Upper lobe of right lung (tissue), 1 donor: ENCODE measurements around the gene WAPL. TPM values are rescaled to one million over a fixed set of nuclear protein-coding genes. Genes with fewer than 3 reads are reported as not detected.

Experiments used
- ATAC-seq: fragments of 200-7000 bp; cut with Tn5 transposase; one replicate; pipeline ENCODE4 v1.9.1; 2020; ENCODE audit warnings: mild to moderate bottlenecking, moderate library complexity
- DNase-seq: peaks from one replicate; pipeline ENCODE4 v3.0.0-alpha.2; 2020
- H3K27ac ChIP-seq: fragments of 200-600 bp; one replicate; pipeline ENCODE4 v1.8.0; 2022
- H3K27me3 ChIP-seq: fragments of 200-600 bp; one replicate; pipeline ENCODE4 v1.8.0; 2022; ENCODE audit warnings: mild to moderate bottlenecking
- H3K36me3 ChIP-seq: fragments of 200-600 bp; one replicate; pipeline ENCODE4 v1.8.0; 2022
- H3K4me1 ChIP-seq: fragments of 200-600 bp; one replicate; pipeline ENCODE4 v1.8.0; 2022
- H3K4me3 ChIP-seq: fragments of 200-600 bp; one replicate; pipeline ENCODE4 v1.8.0; 2022; ENCODE audit warnings: mild to moderate bottlenecking
- H3K9me3 ChIP-seq: fragments of 200-600 bp; one replicate; pipeline ENCODE4 v1.8.0; 2022
- CTCF ChIP-seq: fragments of 200-600 bp; IDR thresholded peaks from one replicate; pipeline ENCODE4 v1.8.0; 2022; ENCODE audit warnings: antibody characterized with exemption
- intact Hi-C: fragments of 100-400 bp; cut with DNase I; formaldehyde crosslinking; loops from one replicate; pipeline ENCODE4 v1.11.0; 2022
- total RNA-seq: library from RNA; stranded (reverse); fragmentation: NEBNext Ultra II Directional; extraction: Animal tissue kit (Norgen Biotek cat#: 25700); gene quantifications from one replicate; pipeline ENCODE4 v1.2.1, GENCODE V29; 2021
- donor health status: DM: no; HTN: yes; CAD: no; lungs with severe emphysema.

WAPL gene
- total RNA-seq, 1 donor from 2014 or later: 35.1 TPM

- H3K9me3 ChIP-seq: no peaks in the 10 kb centered on the region
- no peaks in the 10 kb centered on the region for H3K27me3 ChIP-seq
- peaks cover 90% of the 10 kb centered on the region for H3K36me3 ChIP-seq
- intact Hi-C loops: no loop called here
- DNase-seq: no peak
- ATAC-seq: peak; percentile 36
- TF ChIP-seq CTCF: no peak
- H3K4me1 ChIP-seq: no peaks in the 10 kb centered on the region
- H3K27ac ChIP-seq: no peak overlapping the region
- H3K4me3 ChIP-seq: no peak overlapping the region
Measured at GRCh38 chr10:86446987-86447386, 74.6 kb downstream of the WAPL start.

- no peak for ATAC-seq
- Histone ChIP-seq H3K27ac (no peak overlapping the region), H3K4me3 (no peak overlapping the region), H3K4me1 (no peaks in the 10 kb centered on the region), H3K27me3 (no peaks in the 10 kb centered on the region), H3K36me3 (peaks cover 90% of the 10 kb centered on the region), H3K9me3 (no peaks in the 10 kb centered on the region)
- no peak for DNase-seq
- intact Hi-C loops: no loop called here
- no peak for TF ChIP-seq CTCF
Measured at GRCh38 chr10:86446440-86446839, 75.2 kb downstream of the WAPL start.

DNA sequence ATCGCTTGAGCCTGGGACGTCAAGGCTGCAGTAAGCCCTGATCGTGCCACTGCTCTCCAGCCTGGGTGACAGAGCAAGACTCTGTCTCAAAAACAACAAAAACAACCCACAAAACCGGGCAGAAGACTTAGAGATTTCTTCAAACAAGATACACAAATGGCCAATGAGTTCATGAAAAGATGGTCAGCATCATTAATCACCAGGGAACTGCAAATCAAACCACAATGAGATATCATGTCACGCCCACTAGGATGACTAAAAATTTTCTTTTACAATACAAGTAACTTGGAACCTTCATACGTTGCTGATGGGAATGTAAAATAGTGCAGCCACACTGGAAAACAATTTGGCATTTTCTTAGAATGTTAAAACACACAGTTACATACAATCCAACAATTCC lies 77.7 kb downstream of the WAPL start:
- no peaks in the 10 kb centered on the region for H3K9me3 ChIP-seq
- DNase-seq: no peak

DNA sequence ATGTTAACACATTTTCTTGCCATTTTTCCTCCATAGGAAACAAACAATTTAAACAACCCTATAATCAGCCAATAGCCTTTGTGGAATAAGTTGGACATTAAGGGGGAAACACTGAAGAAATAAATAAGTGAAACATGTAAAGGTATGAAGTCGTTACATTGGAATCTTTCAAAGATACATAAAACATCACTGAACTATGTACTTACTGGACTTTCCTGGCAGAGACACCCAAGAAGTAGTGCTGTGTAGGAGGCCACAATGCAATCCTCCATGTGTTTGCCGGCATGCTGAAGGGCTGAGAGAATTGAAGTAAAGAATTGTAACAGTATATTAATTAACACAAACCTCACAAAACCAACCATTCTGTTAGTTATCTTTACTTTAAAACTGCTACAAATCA lies 78.5 kb downstream of the WAPL start:
- ATAC-seq (no peak), DNase-seq (no peak)
- Histone ChIP-seq H3K9me3 (no peaks in the 10 kb centered on the region), H3K27ac (no peak overlapping the region), H3K36me3 (peaks cover 87% of the 10 kb centered on the region), H3K27me3 (no peaks in the 10 kb centered on the region), H3K4me1 (no peaks in the 10 kb centered on the region), H3K4me3 (no peak overlapping the region)
- TF ChIP-seq CTCF: no peak
- intact Hi-C loops: no loop called here

More for the DNA sequence above, 77.7 kb downstream of the WAPL start:
- no peak for TF ChIP-seq CTCF
- intact Hi-C loops: no loop called here
- ATAC-seq: no peak
- no peak overlapping the region for H3K27ac ChIP-seq
- no peak overlapping the region for H3K4me3 ChIP-seq
- no peaks in the 10 kb centered on the region for H3K4me1 ChIP-seq
- H3K36me3 ChIP-seq: peaks cover 87% of the 10 kb centered on the region
- H3K27me3 ChIP-seq: no peaks in the 10 kb centered on the region

DNA sequence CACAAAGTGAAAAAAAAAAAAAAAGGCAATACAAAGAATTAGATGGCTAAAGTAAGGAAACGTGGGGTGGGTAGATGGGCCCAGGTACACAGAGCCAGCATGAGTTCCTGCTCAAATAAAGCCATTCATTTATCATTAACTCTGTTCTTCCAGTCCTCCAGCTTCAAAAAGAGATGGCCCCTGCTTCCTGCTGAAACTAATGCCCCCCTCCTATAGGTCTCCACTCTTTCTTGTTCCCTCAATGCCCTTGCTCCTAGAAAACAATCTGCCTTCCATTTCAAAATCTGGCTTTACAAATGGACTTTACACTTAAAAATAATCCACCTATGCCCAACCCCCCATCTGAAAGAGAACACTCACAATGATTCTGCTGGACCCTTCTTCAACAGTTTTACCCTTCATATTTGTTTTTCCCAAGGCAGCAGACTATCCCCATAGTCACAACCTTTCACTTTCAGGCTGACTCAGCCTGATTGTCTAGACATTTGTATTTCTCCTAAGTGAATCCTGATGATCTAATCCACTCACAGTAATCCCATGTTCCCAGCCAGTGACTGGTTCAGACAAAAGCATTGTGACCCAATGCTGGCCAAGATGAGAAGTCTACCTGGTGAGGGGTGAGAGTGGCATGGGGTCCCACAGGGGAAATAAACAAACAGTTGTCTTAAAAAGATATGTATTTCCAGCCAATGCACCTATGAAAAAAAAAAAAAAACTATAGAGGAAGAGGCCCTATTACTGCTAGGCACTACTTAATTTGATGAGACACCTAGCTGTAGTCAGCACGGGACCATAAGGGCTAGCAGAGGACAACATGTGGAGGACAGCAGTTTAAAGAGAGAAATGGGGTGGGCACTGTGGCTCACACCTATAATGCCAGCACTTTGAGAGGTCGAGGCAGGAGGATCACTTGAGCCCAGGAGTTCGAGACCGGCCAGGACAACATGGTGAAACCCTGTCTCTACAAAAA lies 80.4 kb downstream of the WAPL start:
- Histone ChIP-seq H3K4me3 (no peak overlapping the region), H3K27me3 (no peaks in the 10 kb centered on the region), H3K36me3 (peaks cover 95% of the 10 kb centered on the region), H3K27ac (no peak overlapping the region), H3K4me1 (no peaks in the 10 kb centered on the region), H3K9me3 (no peaks in the 10 kb centered on the region)
- intact Hi-C loops: no loop called here
- DNase-seq (no peak), ATAC-seq (peak; percentile 46)
- no peak for TF ChIP-seq CTCF
